Large intestine (tissue), 3 donors: ENCODE data around the gene AMH. TPM values are rescaled to one million over a fixed set of nuclear protein-coding genes. Genes with fewer than 3 reads are reported as not detected.

Source experiments
- DNase-seq, 2 donors: peaks; one replicate each; pipeline versions ENCODE4 v3.0.0 to v3.0.0-alpha.2; 2013
- H3K27ac ChIP-seq: one replicate; pipeline ENCODE4 v1.5.1; 2013; ENCODE audit warnings: low read length
- H3K27me3 ChIP-seq: 2 replicates; pipeline ENCODE4 v1.6.1; 2013; ENCODE audit warnings: low read length; ENCODE audit not compliant: control insufficient read depth, insufficient read depth
- H3K36me3 ChIP-seq: 2 replicates; pipeline ENCODE4 v1.6.1; 2013; ENCODE audit warnings: low read length; ENCODE audit not compliant: control insufficient read depth, insufficient read depth
- H3K4me1 ChIP-seq: one replicate; pipeline ENCODE4 v1.6.1; 2013; ENCODE audit warnings: low read length; ENCODE audit not compliant: control insufficient read depth, insufficient read depth
- H3K4me3 ChIP-seq: one replicate; pipeline ENCODE4 v1.5.1; 2013; ENCODE audit warnings: low read length
- H3K9me3 ChIP-seq: one replicate; pipeline ENCODE4 v1.6.1; 2013; ENCODE audit warnings: mild to moderate bottlenecking, low read depth, low read length, moderate library complexity; ENCODE audit not compliant: control insufficient read depth
- WGBS: methylation state at CpG from one replicate; pipeline ENCODE4 v1.1.5; 2013; ENCODE audit warnings: low lambda C conversion rate; ENCODE audit not compliant: insufficient coverage; 5-methylcytosine and 5-hydroxymethylcytosine counted together
- polyA plus RNA-seq: library from polyadenylated mRNA; unstranded; fragments of 120-200 nt; gene quantifications from one replicate; pipeline ENCODE4 v1.2.1, GENCODE V29; 2013

Gene AMH
- polyA plus RNA-seq, 1 donor, result 4.6 TPM

DNA sequence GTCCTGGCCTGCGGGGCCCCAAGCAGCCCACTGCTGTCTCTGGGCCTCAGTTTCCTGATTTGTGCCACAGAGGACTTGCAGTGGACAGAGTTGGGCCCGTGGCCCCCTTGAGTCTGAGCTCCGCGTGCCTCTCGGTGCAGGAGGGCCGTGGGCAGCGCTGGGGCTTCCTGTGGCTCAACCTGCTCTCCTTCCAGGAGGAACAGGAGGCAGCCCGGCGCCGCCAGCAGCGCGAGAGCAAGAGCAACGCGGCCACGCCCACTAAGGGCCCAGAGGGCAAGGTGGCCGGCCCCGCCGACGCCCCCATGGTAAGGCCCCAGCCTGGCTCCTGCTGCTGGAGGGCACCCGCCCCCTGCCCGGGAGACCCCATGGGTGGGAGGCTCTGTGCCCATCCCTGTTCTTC is 38.9 kb upstream of the AMH start:
- DNase-seq, result no peak
- Histone ChIP-seq H3K9me3 (peaks cover 8% of the 10 kb centered on the region), H3K27me3 (no peaks in the 10 kb centered on the region), H3K27ac (no peak overlapping the region), H3K4me3 (no peak overlapping the region), H3K4me1 (peaks cover 42% of the 10 kb centered on the region), H3K36me3 (peaks cover 72% of the 10 kb centered on the region)
- no CpG with 5 or more reads among the region's 21 CpGs for WGBS

DNA sequence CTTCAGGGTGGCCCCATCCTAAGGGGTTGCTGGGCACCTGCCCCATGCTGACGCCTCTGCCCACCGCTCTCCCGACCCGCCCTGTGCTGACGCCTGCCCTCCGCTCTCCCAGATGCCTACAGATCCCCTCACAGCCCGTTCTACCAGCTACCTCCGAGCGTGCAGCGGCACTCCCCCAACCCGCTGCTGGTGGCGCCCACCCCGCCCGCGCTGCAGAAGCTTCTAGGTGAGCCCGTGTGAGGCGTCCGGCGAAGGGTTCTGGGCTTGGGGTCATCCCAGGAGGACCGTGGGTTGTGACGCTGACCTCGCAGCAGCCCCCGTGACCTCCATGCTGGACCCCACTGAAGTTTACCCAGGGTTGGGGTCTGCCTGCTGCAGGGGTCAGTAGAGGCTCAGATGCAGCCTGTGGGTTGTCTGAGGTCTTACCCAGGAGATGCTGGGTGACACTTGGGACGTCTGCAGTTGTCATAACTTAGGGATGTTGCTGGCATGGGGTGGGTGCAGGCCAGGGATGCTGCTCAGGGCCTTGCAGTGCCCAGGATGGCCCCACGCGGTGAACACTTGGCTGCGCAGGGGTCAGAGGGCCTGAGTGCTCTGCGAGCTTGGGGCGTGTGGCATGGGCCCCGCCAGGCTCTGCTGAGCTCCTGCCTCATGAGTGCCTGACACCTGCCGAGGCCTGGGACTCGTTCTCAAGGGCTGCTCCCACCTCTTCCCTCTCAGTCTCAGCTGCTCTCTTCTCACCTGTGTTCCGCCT is 38.0 kb upstream of the AMH start:
- Histone ChIP-seq H3K4me3 (no peak overlapping the region), H3K27ac (peak overlapping the region; percentile 83), H3K4me1 (peaks cover 42% of the 10 kb centered on the region), H3K9me3 (peaks cover 8% of the 10 kb centered on the region), H3K27me3 (no peaks in the 10 kb centered on the region), H3K36me3 (peaks cover 82% of the 10 kb centered on the region)
- no peak for DNase-seq
- no CpG with 5 or more reads among the region's 33 CpGs for WGBS

DNA sequence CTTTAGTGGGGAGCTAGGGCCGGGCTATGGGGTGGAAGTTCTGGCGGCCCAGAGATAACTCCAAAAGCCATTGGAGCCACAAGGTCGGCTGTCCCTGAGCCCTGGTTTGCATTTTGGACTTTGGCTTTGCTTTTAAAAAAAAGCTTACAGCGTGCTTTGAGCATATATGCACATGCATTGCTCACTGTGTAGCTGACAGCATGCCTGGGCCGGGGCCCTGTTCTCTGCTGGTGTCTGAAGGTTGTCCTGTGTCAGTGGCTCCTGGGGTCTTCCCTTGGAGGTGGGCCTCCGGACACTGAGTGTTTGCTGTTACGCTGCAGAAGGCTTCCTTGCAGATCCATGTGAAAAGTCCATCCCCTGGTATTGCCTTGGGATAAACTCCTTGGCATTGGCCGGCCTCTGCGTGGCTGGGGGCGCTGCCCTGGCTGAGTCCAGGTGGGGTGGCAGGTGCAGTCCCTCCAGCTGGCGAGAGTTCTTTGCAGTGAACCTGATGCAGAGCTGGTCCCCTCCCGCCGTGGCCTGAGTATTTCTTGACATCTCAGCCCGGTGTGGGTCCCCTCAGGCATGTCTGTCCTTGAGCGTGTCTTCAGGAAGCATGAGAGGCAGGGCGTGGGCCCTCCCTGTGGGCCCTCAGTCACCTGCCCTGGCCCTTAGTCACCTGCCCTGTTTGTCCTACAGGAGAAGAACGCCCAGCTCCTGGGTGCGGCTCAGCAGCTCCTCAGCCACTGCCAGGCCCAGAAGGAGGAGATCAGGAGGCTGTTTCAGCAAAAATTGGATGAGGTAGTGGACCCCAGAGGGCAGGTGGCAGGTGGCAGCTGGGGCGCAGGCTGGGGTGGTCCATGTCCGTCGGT is 36.0 kb upstream of the AMH start:
- Histone ChIP-seq H3K27ac (peak overlapping the region; percentile 83), H3K27me3 (no peaks in the 10 kb centered on the region), H3K9me3 (peaks cover 8% of the 10 kb centered on the region), H3K4me3 (peak overlapping the region; percentile 17), H3K4me1 (peaks cover 39% of the 10 kb centered on the region), H3K36me3 (peaks cover 82% of the 10 kb centered on the region)
- peak; percentile 84 to 92 for DNase-seq
- no CpG with 5 or more reads among the region's 21 CpGs for WGBS

DNA sequence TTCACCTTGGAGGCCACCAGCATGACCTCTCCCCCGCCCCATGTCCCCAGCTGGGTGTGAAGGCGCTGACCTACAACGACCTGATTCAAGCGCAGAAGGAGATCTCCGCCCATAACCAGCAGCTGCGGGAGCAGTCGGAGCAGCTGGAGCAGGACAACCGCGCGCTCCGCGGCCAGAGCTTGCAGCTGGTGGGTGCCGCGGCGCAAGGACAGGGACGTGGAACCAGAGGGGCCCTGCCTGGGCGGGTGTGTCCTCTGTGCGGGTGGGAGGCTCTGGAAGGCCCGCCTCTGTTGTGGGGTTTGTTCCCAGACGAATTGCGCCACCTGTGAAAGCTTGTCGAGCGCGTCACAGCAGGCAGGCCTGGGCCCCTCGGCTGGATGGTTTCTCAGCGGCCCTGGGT is 35.3 kb upstream of the AMH start:
- Histone ChIP-seq H3K27me3 (no peaks in the 10 kb centered on the region), H3K9me3 (peaks cover 8% of the 10 kb centered on the region), H3K4me3 (peak overlapping the region; percentile 17), H3K4me1 (peaks cover 34% of the 10 kb centered on the region), H3K36me3 (peaks cover 79% of the 10 kb centered on the region), H3K27ac (peak overlapping the region; percentile 83)
- DNase-seq, result peak in 1 of 2 donors; percentile 47
- WGBS, result 100% methylated on average over 1 of the region's 26 CpGs

DNA sequence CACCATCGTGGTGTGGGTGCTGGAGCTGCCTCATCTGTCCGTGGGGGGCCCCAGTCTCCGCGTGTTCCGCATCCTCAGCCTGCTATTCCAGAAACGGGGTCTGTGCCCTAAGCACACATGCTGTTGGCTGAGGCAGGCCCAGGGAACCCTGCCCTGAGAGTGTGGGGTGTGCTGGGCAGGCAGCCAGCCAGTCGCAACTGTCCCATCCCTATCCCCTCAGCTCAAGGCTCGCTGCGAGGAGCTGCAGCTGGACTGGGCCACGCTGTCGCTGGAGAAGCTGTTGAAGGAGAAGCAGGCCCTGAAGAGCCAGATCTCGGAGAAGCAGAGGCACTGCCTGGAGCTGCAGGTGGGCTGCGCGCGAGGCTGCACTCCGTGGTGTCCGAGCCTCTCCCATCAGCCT is 34.9 kb upstream of the AMH start:
- peaks cover 80% of the 10 kb centered on the region for H3K36me3 ChIP-seq
- no peak for DNase-seq
- peaks cover 33% of the 10 kb centered on the region for H3K4me1 ChIP-seq
- no peaks in the 10 kb centered on the region for H3K27me3 ChIP-seq
- no CpG with 5 or more reads among the region's 17 CpGs for WGBS
- peak overlapping the region; percentile 83 for H3K27ac ChIP-seq
- H3K4me3 ChIP-seq, result no peak overlapping the region
- H3K9me3 ChIP-seq, result peaks cover 8% of the 10 kb centered on the region

DNA sequence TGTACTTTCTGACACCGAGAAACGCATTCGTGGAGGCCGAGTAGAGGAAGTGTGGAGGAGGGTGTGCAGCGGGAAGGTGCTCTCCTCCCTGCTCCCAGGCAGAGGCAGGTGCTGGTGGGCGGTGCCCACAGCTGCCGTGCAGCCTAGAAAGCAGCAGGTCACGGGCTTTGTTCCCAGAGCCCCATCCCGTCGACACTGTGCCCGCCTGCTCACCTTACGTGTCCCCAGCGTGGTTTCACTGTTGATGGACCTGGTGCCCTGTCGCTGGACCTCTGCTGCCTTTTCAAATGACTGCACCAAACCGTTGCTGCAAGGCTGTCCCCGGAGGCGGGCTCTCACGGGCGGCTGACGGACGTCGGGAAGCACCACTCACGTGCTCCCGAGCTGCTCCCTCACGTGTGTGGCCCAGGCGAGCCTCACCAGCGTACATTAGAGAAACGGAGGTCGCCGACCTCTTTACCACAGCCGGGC is 33.8 kb upstream of the AMH start:
- peaks cover 8% of the 10 kb centered on the region for H3K9me3 ChIP-seq
- no peak overlapping the region for H3K4me3 ChIP-seq
- no peak overlapping the region for H3K27ac ChIP-seq
- WGBS, result no CpG with 5 or more reads among the region's 31 CpGs
- no peaks in the 10 kb centered on the region for H3K27me3 ChIP-seq
- DNase-seq, result no peak
- H3K36me3 ChIP-seq, result peaks cover 80% of the 10 kb centered on the region
- H3K4me1 ChIP-seq, result peaks cover 33% of the 10 kb centered on the region

DNA sequence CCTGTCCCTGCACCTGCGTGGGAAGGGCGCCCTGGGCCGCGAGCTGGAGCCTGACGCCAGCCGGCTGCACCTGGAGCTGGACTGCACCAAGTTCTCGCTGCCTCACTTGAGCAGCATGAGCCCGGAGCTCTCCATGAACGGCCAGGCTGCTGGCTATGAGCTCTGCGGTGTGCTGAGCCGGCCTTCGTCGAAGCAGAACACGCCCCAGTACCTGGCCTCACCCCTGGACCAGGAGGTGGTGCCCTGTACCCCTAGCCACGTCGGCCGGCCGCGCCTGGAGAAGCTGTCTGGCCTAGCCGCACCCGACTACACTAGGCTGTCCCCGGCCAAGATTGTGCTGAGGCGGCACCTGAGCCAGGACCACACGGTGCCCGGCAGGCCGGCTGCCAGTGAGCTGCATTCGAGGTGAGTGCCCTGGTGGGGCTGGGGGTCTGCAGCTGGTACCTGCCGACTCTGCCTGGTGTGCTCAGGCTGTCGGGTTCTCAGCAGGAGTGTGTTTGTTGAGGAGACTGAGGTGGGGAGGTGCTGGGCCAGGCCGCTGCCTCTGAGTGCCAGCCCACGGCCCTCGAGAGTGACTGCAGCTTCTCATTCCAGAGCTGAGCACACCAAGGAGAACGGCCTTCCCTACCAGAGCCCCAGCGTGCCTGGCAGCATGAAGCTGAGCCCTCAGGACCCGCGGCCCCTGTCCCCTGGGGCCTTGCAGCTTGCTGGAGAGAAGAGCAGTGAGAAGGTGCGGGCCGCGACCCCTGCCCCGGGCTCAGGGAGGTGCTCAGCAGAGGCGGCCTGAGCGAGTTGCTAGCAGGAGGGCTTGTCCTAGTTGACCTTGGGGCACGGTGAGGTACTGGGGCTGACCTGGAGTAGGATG is 32.5 kb upstream of the AMH start:
- no CpG with 5 or more reads among the region's 43 CpGs for WGBS
- H3K4me1 ChIP-seq, result peaks cover 31% of the 10 kb centered on the region
- no peak overlapping the region for H3K4me3 ChIP-seq
- no peak for DNase-seq
- no peaks in the 10 kb centered on the region for H3K27me3 ChIP-seq
- H3K9me3 ChIP-seq, result peaks cover 5% of the 10 kb centered on the region
- no peak overlapping the region for H3K27ac ChIP-seq
- peaks cover 73% of the 10 kb centered on the region for H3K36me3 ChIP-seq

DNA sequence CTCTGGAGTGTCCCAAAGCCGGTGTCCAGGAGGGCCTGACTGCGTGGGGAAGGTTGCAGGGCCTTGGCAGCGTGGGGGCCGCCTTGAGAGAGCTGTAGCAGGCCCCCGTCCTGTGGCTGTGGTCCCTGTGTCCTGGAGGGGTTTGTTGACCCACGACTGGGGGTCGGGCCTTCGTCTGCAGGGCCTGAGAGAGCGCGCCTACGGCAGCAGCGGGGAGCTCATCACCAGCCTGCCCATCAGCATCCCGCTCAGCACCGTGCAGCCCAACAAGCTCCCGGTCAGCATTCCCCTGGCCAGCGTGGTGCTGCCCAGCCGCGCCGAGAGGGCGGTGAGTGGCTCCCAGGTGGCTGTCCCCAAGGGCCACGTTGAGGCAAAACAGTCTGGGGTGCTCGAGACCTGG is 31.5 kb upstream of the AMH start:
- H3K4me1 ChIP-seq, result peaks cover 23% of the 10 kb centered on the region
- H3K27ac ChIP-seq, result no peak overlapping the region
- DNase-seq, result no peak
- no peak overlapping the region for H3K4me3 ChIP-seq
- peaks cover 76% of the 10 kb centered on the region for H3K36me3 ChIP-seq
- H3K9me3 ChIP-seq, result peaks cover 5% of the 10 kb centered on the region
- H3K27me3 ChIP-seq, result no peaks in the 10 kb centered on the region
- WGBS, result no CpG with 5 or more reads among the region's 22 CpGs

DNA sequence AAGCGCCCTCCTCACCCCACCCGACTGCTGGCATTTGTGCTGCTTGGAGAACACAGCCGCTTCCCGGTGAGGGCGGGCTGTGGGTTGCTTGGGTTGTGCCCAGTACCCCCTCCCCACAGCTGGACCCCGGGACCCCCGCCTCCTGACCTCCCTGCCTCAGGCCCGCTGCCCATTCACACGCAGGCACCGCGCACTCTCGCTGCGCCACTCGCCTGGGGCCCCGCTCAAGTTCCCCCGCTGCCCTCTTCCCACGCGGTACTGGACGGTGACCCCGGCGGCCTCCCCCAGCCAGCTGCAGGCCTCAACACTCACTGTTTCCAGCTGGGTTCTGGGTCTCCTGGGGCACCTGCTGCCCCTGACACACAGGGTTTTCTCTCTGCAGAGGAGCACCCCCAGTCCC is 29.4 kb upstream of the AMH start:
- WGBS, result no CpG with 5 or more reads among the region's 21 CpGs
- no peaks in the 10 kb centered on the region for H3K27me3 ChIP-seq
- peaks cover 81% of the 10 kb centered on the region for H3K36me3 ChIP-seq
- H3K9me3 ChIP-seq, result no peaks in the 10 kb centered on the region
- H3K27ac ChIP-seq, result no peak overlapping the region
- H3K4me1 ChIP-seq, result peaks cover 2% of the 10 kb centered on the region
- H3K4me3 ChIP-seq, result no peak overlapping the region
- DNase-seq, result no peak
